Measurements from ENCODE around the gene USP17L12.
"Not testable (repeated sequence)": the region's sequence is repeated elsewhere in the genome, so short reads cannot be mapped to it uniquely, and the experiment has no call there.

DNA sequence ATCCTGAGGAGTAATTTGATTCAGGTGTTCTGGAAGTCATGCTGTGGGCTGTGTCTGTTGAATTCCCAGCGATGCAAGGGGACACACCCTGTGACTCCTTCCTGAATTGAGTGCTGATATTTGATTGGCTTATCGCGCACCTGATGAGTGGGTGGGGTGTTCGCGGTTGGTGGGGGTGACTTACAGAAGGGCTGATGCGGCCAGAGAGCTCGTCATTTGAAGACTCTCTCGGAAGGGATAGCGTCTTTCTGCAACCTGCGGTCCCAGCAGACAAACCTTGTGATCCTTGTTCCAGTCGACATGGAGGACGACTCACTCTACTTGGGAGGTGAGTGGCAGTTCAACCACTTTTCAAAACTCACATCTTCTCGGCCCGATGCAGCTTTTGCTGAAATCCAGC lies 23.6 kb downstream of the USP17L12 start, which contains the start of gene USP17L17:
- TF ChIP-seq, protein P1, sequence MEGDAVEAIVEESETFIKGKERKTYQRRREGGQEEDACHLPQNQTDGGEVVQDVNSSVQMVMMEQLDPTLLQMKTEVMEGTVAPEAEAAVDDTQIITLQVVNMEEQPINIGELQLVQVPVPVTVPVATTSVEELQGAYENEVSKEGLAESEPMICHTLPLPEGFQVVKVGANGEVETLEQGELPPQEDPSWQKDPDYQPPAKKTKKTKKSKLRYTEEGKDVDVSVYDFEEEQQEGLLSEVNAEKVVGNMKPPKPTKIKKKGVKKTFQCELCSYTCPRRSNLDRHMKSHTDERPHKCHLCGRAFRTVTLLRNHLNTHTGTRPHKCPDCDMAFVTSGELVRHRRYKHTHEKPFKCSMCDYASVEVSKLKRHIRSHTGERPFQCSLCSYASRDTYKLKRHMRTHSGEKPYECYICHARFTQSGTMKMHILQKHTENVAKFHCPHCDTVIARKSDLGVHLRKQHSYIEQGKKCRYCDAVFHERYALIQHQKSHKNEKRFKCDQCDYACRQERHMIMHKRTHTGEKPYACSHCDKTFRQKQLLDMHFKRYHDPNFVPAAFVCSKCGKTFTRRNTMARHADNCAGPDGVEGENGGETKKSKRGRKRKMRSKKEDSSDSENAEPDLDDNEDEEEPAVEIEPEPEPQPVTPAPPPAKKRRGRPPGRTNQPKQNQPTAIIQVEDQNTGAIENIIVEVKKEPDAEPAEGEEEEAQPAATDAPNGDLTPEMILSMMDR (IDR thresholded peaks at IDR 0.05; ENCODE audit: low read depth, low read length) = not testable (repeated sequence)
- TF ChIP-seq POLR2A (IDR thresholded peaks at IDR 0.05; ENCODE audit: extremely low read depth, insufficient read length); MYC (IDR thresholded peaks at IDR 0.05; ENCODE audit: low read depth, low read length): not testable (repeated sequence)
- TF ChIP-seq, protein P2, sequence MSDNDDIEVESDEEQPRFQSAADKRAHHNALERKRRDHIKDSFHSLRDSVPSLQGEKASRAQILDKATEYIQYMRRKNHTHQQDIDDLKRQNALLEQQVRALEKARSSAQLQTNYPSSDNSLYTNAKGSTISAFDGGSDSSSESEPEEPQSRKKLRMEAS (IDR thresholded peaks at IDR 0.05; ENCODE audit: low read depth, low read length) = not testable (repeated sequence)
